ENCODE measurements around the gene STN1.

DNA sequence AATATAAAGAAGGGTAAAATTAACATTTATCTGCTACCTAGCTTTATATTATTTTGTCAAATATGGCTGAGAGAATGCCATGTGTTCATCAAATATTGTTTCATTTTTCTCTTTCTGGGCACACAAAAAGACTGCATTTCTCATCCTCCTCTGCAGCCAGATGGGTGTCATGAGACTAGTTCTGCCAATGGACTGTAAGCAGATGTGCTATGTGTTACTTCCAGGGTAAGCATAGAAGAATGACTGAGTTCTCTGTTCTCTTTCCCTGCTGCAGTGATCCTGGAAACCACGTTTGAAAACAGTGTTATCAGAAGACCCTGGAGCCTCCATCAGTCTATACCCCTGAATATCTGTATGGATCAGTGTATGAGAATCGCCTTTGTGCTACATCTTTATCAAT lies 24.9 kb upstream of the STN1 start:
- TF ChIP-seq, protein P1, sequence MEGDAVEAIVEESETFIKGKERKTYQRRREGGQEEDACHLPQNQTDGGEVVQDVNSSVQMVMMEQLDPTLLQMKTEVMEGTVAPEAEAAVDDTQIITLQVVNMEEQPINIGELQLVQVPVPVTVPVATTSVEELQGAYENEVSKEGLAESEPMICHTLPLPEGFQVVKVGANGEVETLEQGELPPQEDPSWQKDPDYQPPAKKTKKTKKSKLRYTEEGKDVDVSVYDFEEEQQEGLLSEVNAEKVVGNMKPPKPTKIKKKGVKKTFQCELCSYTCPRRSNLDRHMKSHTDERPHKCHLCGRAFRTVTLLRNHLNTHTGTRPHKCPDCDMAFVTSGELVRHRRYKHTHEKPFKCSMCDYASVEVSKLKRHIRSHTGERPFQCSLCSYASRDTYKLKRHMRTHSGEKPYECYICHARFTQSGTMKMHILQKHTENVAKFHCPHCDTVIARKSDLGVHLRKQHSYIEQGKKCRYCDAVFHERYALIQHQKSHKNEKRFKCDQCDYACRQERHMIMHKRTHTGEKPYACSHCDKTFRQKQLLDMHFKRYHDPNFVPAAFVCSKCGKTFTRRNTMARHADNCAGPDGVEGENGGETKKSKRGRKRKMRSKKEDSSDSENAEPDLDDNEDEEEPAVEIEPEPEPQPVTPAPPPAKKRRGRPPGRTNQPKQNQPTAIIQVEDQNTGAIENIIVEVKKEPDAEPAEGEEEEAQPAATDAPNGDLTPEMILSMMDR (IDR thresholded peaks at IDR 0.05): no peak
- no peak for TF ChIP-seq POLR2AphosphoS5 (IDR thresholded peaks at IDR 0.05)
- no peak for TF ChIP-seq POLR2A (IDR thresholded peaks at IDR 0.05)
